Mucosa of rectum (tissue), 2 donors: ENCODE data around the gene FBXL17.

Experiments used
- H3K27ac ChIP-seq, 2 donors: one replicate each; pipeline ENCODE4 v1.7.0; 2013; ENCODE audit warnings: inconsistent platforms in 2 of 2, low read depth in 2 of 2, low read length in 2 of 2
- H3K27me3 ChIP-seq, 2 donors: one replicate each; pipeline ENCODE4 v1.7.0; 2013; ENCODE audit warnings: low read length in 2 of 2; ENCODE audit not compliant: control insufficient read depth in 2 of 2, insufficient read depth in 2 of 2
- H3K36me3 ChIP-seq, 2 donors: one replicate each; pipeline ENCODE4 v1.7.0; 2013; ENCODE audit warnings: low read length in 2 of 2; ENCODE audit not compliant: control insufficient read depth in 2 of 2, insufficient read depth in 2 of 2
- H3K4me1 ChIP-seq, 2 donors: one replicate each; pipeline ENCODE4 v1.7.0; 2013; ENCODE audit warnings: low read length in 2 of 2, mild to moderate bottlenecking in 1 of 2; ENCODE audit not compliant: control insufficient read depth in 2 of 2, insufficient read depth in 2 of 2
- H3K4me3 ChIP-seq, 2 donors: one replicate each; pipeline ENCODE4 v1.7.0; 2013; ENCODE audit warnings: low read length in 2 of 2
- H3K9ac ChIP-seq, 2 donors: one replicate each; pipeline ENCODE4 v1.7.0; 2013; ENCODE audit warnings: low read length in 2 of 2, low read depth in 1 of 2, mild to moderate bottlenecking in 1 of 2
- H3K9me3 ChIP-seq, 2 donors: one replicate each; pipeline ENCODE4 v1.7.0; 2013; ENCODE audit warnings: low read length in 2 of 2; ENCODE audit not compliant: control insufficient read depth in 2 of 2
- donor health status: healthy.
- donor health status: Normal muscosa, but diverticular disease.

FBXL17 gene

DNA sequence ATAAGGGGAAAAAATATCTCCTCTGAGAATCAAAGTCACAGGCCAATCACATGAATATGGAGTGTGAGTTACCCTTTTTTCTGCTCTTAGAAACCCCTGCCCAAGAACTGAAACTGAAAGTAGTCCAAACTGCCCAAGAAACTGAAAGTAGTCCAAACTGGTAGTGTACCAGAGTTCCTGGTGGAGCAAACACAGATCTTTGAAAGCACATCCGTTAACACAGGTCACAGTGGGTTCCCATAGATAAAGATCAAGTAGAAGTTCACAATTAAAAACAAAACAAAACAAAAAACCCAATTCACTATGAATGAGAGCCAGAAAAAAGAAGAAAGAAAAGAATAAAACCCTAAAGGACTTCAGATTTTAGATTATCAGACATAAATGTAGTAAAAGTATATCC, 378.7 kb downstream of the FBXL17 start:
- Histone ChIP-seq H3K27me3 (no peaks in the 10 kb centered on the region), H3K4me1 (peaks cover 0 to 3% of the 10 kb centered on the region in 2 donors), H3K9ac (no peak overlapping the region), H3K27ac (no peak overlapping the region), H3K4me3 (peak overlapping the region; percentile 6 to 32), H3K9me3 (no peaks in the 10 kb centered on the region), H3K36me3 (no peaks in the 10 kb centered on the region)

DNA sequence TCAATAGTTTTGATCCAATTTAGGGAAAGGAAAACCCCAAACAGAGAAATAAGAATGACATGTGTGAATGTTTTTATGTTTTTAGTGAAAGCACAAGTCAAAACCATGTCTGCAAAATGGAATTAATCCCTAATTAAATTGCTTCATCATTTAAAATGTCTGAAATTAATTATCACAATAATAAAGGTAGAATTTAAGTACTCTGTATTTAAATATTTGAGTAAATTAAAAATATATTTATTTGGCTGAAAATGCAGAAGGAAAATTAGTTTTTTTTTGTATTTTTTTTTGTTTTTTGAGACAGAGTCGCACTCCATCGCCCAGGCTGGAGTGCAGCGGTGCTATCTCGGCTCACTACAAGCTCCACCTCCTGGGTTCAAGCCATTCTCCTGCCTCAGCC, 380.7 kb downstream of the FBXL17 start:
- Histone ChIP-seq H3K4me1 (peaks cover 0 to 3% of the 10 kb centered on the region in 2 donors), H3K27ac (no peak overlapping the region), H3K36me3 (no peaks in the 10 kb centered on the region), H3K9me3 (no peaks in the 10 kb centered on the region), H3K9ac (no peak overlapping the region), H3K4me3 (no peak overlapping the region), H3K27me3 (no peaks in the 10 kb centered on the region)

DNA sequence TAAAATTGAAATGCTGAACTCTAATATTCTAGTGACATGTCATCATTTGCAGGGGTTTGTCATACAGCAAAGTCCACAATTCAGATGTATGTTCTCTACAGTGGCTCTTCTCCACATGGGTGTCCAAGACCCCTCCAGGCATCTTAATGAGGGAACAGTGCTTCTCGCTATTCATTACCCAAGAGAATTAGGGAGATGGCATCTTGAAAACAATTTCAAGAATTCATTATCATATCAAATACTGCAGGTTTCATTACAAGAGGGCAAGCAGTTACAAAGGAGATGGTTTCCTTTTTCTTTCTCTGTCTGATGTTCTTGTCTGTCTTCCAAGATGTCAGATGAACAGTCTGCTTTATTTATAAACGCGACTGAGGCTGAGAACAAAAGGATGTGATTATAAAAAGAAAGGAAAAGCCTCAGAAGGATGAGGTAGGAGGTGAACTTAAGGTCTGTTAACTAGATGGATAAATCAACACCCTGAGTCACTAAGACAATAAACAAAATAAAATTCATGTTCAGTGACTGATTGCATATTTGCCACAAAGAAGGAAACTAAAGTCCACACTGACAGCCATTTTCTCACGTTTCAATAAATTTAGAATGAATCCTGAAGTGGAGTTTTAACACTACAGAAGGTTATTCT, 384.4 kb downstream of the FBXL17 start:
- Histone ChIP-seq H3K4me3 (no peak overlapping the region), H3K36me3 (no peaks in the 10 kb centered on the region), H3K4me1 (no peaks in the 10 kb centered on the region), H3K9me3 (no peaks in the 10 kb centered on the region), H3K27ac (no peak overlapping the region), H3K9ac (no peak overlapping the region), H3K27me3 (no peaks in the 10 kb centered on the region)

DNA sequence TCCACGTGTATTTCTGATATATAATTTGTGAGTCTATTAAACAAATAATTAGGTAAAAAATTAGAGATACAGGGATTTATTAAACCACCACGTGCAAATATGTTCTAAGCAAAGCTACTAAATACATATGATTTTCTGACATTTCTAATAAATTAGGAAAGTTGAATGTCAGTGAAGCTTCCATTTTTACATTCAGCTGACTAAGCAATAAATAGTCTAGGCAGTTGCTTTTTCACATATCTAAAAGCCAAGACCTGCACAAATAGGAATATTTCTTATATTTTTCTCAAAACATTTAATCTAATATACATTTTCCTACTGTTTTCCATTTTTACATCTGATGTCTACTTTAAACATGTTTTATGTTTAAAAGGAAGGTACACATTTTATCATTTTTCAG, 388.6 kb downstream of the FBXL17 start:
- Histone ChIP-seq H3K27me3 (no peaks in the 10 kb centered on the region), H3K4me1 (no peaks in the 10 kb centered on the region), H3K4me3 (no peak overlapping the region), H3K27ac (no peak overlapping the region), H3K9me3 (no peaks in the 10 kb centered on the region), H3K9ac (no peak overlapping the region), H3K36me3 (no peaks in the 10 kb centered on the region)

DNA sequence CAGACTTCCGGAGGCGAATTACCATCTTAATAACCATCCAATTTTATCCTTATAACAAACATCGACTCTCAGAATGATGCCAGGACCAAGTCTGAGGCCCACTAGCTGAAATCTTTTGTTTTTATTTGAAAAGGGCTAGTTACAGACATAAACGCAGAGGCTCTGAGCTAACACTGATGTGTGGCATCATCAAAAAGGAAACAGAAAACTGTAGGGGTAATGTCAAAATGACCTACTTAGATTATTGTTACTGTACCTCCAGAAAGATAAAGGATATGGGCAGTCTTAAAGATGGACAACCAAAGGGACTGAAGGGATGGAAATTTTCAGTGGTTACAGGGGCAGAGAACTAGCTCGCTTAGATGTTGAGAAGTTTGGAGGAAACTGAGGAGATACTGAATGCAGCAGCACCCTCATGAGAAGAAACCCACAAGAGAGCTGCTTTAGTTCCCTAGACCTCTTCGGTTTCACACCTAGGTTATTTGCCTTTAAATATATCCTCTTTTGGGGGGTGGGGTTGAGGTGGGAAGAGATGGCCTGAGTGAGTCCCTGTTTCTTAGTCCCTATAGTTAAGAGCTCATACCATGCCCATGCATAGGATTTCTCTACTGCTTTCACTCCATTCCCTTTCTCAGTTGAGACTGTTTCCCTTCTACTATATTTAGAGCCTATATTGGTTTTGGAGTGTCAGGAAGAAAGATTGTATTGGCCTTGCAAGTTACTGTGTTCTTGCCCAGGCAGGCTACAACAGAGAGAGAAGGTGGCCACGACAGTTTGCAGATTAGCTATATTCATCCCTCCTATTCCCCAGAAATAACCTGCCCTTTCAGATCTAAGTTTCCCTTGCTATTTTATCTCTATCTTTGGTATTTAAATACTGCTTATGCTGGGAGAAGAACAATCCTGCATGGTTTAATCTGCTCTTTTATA, 390.8 kb downstream of the FBXL17 start:
- Histone ChIP-seq H3K9me3 (no peaks in the 10 kb centered on the region), H3K4me1 (no peaks in the 10 kb centered on the region), H3K9ac (no peak overlapping the region), H3K4me3 (no peak overlapping the region), H3K36me3 (no peaks in the 10 kb centered on the region), H3K27ac (no peak overlapping the region), H3K27me3 (no peaks in the 10 kb centered on the region)

DNA sequence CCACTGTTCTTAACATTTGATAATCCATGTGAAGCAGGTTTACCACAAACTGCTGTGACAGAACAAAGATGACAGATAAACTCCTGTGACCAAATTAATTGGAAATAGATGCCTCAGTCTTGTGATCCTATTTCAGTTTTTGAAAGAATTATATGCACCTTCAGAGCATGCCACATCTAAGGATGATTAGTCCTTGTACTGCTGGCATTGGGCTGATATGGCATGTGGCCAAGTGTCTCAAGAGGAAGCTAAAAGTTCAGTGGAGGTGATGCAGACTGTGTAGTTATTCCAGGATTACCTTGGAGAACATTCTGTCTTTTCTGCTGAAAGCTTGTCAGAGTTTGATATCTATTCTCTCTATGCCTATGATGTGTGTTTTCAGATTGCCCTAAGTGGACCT, 396.8 kb downstream of the FBXL17 start:
- Histone ChIP-seq H3K4me3 (no peak overlapping the region), H3K36me3 (no peaks in the 10 kb centered on the region), H3K4me1 (no peaks in the 10 kb centered on the region), H3K9me3 (no peaks in the 10 kb centered on the region), H3K27me3 (no peaks in the 10 kb centered on the region), H3K9ac (no peak overlapping the region), H3K27ac (no peak overlapping the region)

DNA sequence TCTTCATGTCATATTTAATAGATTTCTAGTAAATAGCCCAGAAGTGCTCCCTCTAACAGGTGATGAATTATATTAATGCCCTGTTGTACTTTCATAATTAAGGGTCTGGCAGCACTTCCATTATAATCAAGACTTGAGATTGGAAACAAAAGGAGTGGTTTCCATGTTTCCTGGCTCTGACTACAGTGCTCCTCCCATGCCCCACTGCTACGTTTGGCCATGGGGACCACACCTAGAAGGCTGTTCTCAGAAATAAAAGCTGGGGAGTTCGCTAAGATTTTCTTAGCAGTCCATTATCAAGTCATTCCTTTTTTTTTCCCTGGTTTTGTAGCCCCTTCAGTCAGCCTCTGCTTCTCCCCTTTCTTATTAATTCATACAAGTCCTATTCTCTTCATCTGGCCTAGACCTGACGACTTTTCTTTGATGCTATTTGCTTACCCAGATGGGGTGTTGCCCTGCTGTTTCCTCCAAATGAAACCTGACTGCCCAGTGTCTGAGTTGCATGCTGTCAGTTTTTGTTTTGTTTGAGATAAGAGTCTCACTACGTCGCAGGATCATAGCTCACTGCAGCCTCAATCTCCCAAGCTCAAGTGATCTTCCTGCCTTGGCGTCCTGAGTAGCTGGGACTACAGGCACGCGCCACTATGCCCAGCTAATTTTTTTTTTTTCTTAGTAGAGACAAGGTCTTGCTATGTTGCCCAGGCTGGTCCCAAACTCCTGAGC, 399.0 kb downstream of the FBXL17 start:
- Histone ChIP-seq H3K36me3 (no peaks in the 10 kb centered on the region), H3K27me3 (no peaks in the 10 kb centered on the region), H3K27ac (no peak overlapping the region), H3K9me3 (no peaks in the 10 kb centered on the region), H3K4me3 (no peak overlapping the region), H3K9ac (peak overlapping the region in 1 of 2 donors; percentile 10), H3K4me1 (no peaks in the 10 kb centered on the region)

DNA sequence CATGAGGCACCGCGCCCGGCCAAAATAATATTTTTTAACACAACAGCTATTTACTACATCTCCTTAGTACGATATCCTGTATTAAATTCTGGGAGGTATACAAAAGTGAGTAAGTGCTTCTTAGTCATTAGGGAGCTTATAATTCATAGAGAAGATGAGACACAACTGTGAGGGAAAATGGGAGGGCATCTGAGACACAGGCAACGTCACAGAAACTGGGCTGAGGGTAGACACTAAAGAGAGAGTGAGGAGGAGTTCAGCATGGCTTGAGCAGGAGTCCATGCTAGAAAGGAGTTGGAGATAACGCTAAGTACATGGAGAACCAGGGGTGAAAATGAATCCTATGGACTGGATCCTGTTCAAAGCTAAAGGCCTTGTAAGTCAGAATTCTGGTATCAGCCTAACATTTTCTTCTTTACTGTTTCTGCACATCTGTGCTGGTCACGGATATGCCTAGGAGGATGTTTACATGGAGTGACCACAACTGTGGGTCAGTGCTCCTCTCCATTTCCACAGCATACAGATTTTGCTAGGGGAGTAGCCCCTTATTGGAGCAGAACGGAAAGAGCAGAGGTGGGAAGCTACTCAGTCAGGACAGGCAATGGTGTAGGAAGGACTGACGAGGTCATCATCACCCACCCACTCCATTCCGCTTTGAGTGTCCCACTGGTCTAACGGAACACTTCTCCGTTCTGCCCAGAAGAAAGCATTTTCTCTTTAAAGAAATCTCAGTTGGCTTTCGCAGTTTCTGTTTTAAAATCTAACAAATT, 400.8 kb downstream of the FBXL17 start:
- no peaks in the 10 kb centered on the region for H3K4me1 ChIP-seq
- no peaks in the 10 kb centered on the region for H3K9me3 ChIP-seq
- no peak overlapping the region for H3K4me3 ChIP-seq
- H3K27me3 ChIP-seq, result no peaks in the 10 kb centered on the region
- no peak overlapping the region for H3K27ac ChIP-seq
- H3K36me3 ChIP-seq, result no peaks in the 10 kb centered on the region
- H3K9ac ChIP-seq, result no peak overlapping the region

DNA sequence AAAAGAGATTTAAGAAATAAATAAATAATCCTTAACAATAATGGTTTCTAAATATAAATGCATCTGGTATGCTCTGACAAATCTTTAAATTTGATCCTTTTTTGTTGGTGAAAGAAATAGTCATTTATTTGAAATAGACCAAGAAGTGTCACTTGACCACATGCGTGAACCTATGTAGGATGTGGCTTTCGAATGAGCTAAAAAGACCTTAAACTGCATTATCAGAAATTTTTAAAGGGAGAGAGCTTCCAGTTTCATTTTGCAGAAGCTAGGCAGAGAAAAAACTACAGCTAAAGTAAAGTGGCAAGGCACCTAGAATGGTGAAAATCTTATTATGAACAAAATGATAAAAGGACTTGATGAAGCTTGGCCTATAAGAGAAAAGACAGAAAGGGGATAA, 402.0 kb downstream of the FBXL17 start:
- Histone ChIP-seq H3K4me3 (no peak overlapping the region), H3K9me3 (no peaks in the 10 kb centered on the region), H3K27ac (no peak overlapping the region), H3K9ac (no peak overlapping the region), H3K36me3 (no peaks in the 10 kb centered on the region), H3K4me1 (no peaks in the 10 kb centered on the region), H3K27me3 (no peaks in the 10 kb centered on the region)
